IMR-90 (cell line): ENCODE measurements around the gene MED13. TPM values are rescaled to one million over a fixed set of nuclear protein-coding genes. Genes with fewer than 3 reads are reported as not detected.

ENCODE experiments used
- CEBPB ChIP-seq: IDR thresholded peaks from 2 replicates; pipeline ENCODE4 v1.6.1; 2012; ENCODE audit warnings: low read depth, low read length, improper control_type of control experiment
- CHD1 ChIP-seq: IDR thresholded peaks from 2 replicates; pipeline ENCODE4 v1.6.1; 2012; ENCODE audit warnings: low read depth, low read length, improper control_type of control experiment
- POLR2A ChIP-seq: IDR thresholded peaks from 2 replicates; pipeline ENCODE4 v1.6.1; 2012; ENCODE audit warnings: mild to moderate bottlenecking, low read depth, low read length
- SMC3 ChIP-seq: fragments of 150-350 bp; IDR thresholded peaks from 2 replicates; pipeline ENCODE4 v1.6.1; 2016; ENCODE audit warnings: low read depth, mild to moderate bottlenecking, antibody characterized with exemption, low read length, moderate library complexity
- polyA plus RNA-seq, 3 experiments: library from polyadenylated mRNA; depleted of rRNA; stranded (reverse); fragments of >200 nt; gene quantifications; 2 replicates each; pipeline ENCODE4 v1.2.3, GENCODE V29; 2012; ENCODE audit warnings: low replicate concordance in 1 of 3
- total RNA-seq: library from RNA; depleted of rRNA; stranded (reverse); fragments of >200 nt; gene quantifications from 2 replicates; pipeline ENCODE4 v1.2.3, GENCODE V29; 2012

The MED13 gene
- total and polyA plus RNA-seq, 2 of the 4 experiments (the other 2 are of a cell fraction) = 9.7 to 67.2 TPM

DNA sequence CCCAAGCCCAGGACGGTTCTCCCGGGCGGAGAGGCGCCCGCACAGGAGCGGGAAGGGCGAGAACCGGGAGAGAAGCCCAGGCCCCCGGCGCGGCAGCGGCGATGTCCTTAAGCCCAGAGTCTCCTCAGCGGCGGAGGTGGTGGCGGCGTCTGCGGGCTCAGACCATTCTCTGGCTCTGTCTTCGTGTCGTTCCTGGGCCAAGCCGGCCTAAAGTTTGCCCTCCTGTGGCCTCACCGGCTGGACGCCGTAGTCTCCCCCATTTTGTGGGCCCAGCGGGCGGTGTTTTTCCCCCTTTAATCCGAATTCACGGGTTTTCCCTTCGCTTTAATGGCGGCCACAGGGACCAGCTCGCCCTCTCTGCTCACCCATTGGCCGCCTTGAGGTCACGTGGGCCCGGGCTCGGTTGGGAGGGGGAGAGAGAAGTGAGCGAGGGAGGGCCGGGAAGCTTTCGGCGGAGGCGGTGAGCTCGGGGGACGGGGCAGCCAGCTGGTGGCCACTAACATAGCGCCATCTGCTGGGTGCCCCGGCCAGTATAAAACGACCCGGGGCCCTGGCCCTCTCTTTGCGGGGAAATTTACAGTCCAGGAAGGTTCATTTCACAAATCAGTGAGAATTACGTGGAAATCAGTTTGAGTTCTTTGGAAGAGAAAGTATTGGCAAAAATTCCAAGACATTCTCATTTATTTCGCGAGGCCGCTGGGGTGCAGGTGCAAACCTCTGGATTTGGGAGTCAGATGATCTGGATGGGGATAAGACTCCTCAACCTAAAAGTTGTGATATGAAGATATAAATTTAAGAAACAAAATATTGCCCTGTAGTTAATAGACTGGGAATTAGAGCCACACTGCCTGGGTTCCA, 762 bp upstream of the MED13 start (continued):
- TF ChIP-seq CHD1 (peak; percentile 53; the same call in 1 of the 2 replicates), POLR2A (peak; percentile 83), CEBPB (no peak), SMC3 (peak; percentile 65)
